ENCODE measurements around the gene MAP3K20.

The MAP3K20 gene

GRCh38 chr2:173271135-173271534, 195.5 kb downstream of the MAP3K20 start:
- Histone ChIP-seq H4K20me1 (ENCODE audit: insufficient read depth, low read length) (no peaks in the 10 kb centered on the region), H3K4me2 (ENCODE audit: low read length) (peak overlapping the region; percentile 39), H3K79me2 (ENCODE audit: low read length) (no peaks in the 10 kb centered on the region), H3K4me1 (ENCODE audit: low read length) (peaks cover 47% of the 10 kb centered on the region), H3K27me3 (ENCODE audit: low read depth, low read length) (no peaks in the 10 kb centered on the region), H3K36me3 (replicated peaks; ENCODE audit: low read depth, low read length) (peaks cover 17% of the 10 kb centered on the region), H3K9ac (ENCODE audit: low read length) (no peak overlapping the region), H3K4me3 (ENCODE audit: low read length) (no peak overlapping the region), H2AFZ (ENCODE audit: low read depth, low read length) (no peak overlapping the region), H3K9me3 (ENCODE audit: insufficient read depth, low read length) (peaks cover 5% of the 10 kb centered on the region; the same call in 1 of the 2 replicates), H3K27ac (ENCODE audit: low read length) (peak overlapping the region; percentile 7; the same call in 1 of the 2 replicates)
- TF ChIP-seq CTCF (IDR thresholded peaks at IDR 0.05; ENCODE audit: low read depth, low read length), result no peak
- no peak for TF ChIP-seq EZH2phosphoT487 (IDR thresholded peaks at IDR 0.05; ENCODE audit: low read depth)

GRCh38 chr2:173271825-173272224, 196.2 kb downstream of the MAP3K20 start:
- Histone ChIP-seq H3K27me3 (ENCODE audit: low read depth, low read length) (no peaks in the 10 kb centered on the region), H3K4me3 (ENCODE audit: low read length) (no peak overlapping the region), H3K9ac (ENCODE audit: low read length) (no peak overlapping the region), H3K36me3 (replicated peaks; ENCODE audit: low read depth, low read length) (peaks cover 11% of the 10 kb centered on the region), H2AFZ (ENCODE audit: low read depth, low read length) (no peak overlapping the region), H3K4me2 (ENCODE audit: low read length) (no peak overlapping the region), H3K27ac (ENCODE audit: low read length) (no peak overlapping the region), H4K20me1 (ENCODE audit: insufficient read depth, low read length) (no peaks in the 10 kb centered on the region), H3K4me1 (ENCODE audit: low read length) (peaks cover 46% of the 10 kb centered on the region), H3K9me3 (ENCODE audit: insufficient read depth, low read length) (peaks cover 5% of the 10 kb centered on the region; the same call in 1 of the 2 replicates), H3K79me2 (ENCODE audit: low read length) (no peaks in the 10 kb centered on the region)
- TF ChIP-seq EZH2phosphoT487 (IDR thresholded peaks at IDR 0.05; ENCODE audit: low read depth), result no peak
- no peak for TF ChIP-seq CTCF (IDR thresholded peaks at IDR 0.05; ENCODE audit: low read depth, low read length)

- TF ChIP-seq EZH2phosphoT487 (IDR thresholded peaks at IDR 0.05; ENCODE audit: low read depth) (no peak), CTCF (IDR thresholded peaks at IDR 0.05; ENCODE audit: low read depth, low read length) (no peak)
- Histone ChIP-seq H3K27ac (ENCODE audit: low read length) (no peak overlapping the region), H4K20me1 (ENCODE audit: insufficient read depth, low read length) (no peaks in the 10 kb centered on the region), H3K4me2 (ENCODE audit: low read length) (no peak overlapping the region), H3K9me3 (ENCODE audit: insufficient read depth, low read length) (peaks cover 5% of the 10 kb centered on the region; the same call in 1 of the 2 replicates), H2AFZ (ENCODE audit: low read depth, low read length) (no peak overlapping the region), H3K79me2 (ENCODE audit: low read length) (no peaks in the 10 kb centered on the region), H3K27me3 (ENCODE audit: low read depth, low read length) (no peaks in the 10 kb centered on the region), H3K9ac (ENCODE audit: low read length) (no peak overlapping the region), H3K4me1 (ENCODE audit: low read length) (peaks cover 42% of the 10 kb centered on the region), H3K4me3 (ENCODE audit: low read length) (no peak overlapping the region), H3K36me3 (replicated peaks; ENCODE audit: low read depth, low read length) (peaks cover 5% of the 10 kb centered on the region)
Observed at GRCh38 chr2:173272849-173273248, 197.2 kb downstream of the MAP3K20 start.

GRCh38 chr2:173278794-173279526, 203.3 kb downstream of the MAP3K20 start:
- Histone ChIP-seq H2AFZ (ENCODE audit: low read depth, low read length) (no peak overlapping the region), H3K9me3 (ENCODE audit: insufficient read depth, low read length) (peaks cover 4% of the 10 kb centered on the region; the same call in 1 of the 2 replicates), H3K4me2 (ENCODE audit: low read length) (peak overlapping the region; percentile 48), H3K4me3 (ENCODE audit: low read length) (peak overlapping the region; percentile 26), H3K9ac (ENCODE audit: low read length) (peak overlapping the region; percentile 30), H4K20me1 (ENCODE audit: insufficient read depth, low read length) (no peaks in the 10 kb centered on the region), H3K27me3 (ENCODE audit: low read depth, low read length) (no peaks in the 10 kb centered on the region), H3K79me2 (ENCODE audit: low read length) (no peaks in the 10 kb centered on the region), H3K4me1 (ENCODE audit: low read length) (peaks cover 23% of the 10 kb centered on the region), H3K36me3 (replicated peaks; ENCODE audit: low read depth, low read length) (no peaks in the 10 kb centered on the region), H3K27ac (ENCODE audit: low read length) (peak overlapping the region; percentile 66)
- TF ChIP-seq CTCF (IDR thresholded peaks at IDR 0.05; ENCODE audit: low read depth, low read length) (no peak), EZH2phosphoT487 (IDR thresholded peaks at IDR 0.05; ENCODE audit: low read depth) (no peak)
